GM19395 (cell line): ENCODE measurements around the gene SLC16A1.
"Not testable (repeated sequence)": the region's sequence is repeated elsewhere in the genome, so short reads cannot be mapped to it uniquely, and the experiment has no call there.

Experiments used
- ATAC-seq: cut with Tn5 transposase; IDR thresholded peaks from one replicate; pipeline ENCODE4 v1.9.1; 2021; ENCODE audit warnings: mild to moderate bottlenecking, moderate library complexity; ENCODE audit not compliant: unreplicated experiment

SLC16A1 gene, protein sequence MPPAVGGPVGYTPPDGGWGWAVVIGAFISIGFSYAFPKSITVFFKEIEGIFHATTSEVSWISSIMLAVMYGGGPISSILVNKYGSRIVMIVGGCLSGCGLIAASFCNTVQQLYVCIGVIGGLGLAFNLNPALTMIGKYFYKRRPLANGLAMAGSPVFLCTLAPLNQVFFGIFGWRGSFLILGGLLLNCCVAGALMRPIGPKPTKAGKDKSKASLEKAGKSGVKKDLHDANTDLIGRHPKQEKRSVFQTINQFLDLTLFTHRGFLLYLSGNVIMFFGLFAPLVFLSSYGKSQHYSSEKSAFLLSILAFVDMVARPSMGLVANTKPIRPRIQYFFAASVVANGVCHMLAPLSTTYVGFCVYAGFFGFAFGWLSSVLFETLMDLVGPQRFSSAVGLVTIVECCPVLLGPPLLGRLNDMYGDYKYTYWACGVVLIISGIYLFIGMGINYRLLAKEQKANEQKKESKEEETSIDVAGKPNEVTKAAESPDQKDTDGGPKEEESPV

GRCh38 chr1:112955773-112956543 is at the start of gene SLC16A1:
Gene SLC16A1, minus strand, starts transcription at chr1:112956196. Its CDS starts 26,888 bp downstream, at chr1:112929308.
- peak; percentile 75 for ATAC-seq

DNA sequence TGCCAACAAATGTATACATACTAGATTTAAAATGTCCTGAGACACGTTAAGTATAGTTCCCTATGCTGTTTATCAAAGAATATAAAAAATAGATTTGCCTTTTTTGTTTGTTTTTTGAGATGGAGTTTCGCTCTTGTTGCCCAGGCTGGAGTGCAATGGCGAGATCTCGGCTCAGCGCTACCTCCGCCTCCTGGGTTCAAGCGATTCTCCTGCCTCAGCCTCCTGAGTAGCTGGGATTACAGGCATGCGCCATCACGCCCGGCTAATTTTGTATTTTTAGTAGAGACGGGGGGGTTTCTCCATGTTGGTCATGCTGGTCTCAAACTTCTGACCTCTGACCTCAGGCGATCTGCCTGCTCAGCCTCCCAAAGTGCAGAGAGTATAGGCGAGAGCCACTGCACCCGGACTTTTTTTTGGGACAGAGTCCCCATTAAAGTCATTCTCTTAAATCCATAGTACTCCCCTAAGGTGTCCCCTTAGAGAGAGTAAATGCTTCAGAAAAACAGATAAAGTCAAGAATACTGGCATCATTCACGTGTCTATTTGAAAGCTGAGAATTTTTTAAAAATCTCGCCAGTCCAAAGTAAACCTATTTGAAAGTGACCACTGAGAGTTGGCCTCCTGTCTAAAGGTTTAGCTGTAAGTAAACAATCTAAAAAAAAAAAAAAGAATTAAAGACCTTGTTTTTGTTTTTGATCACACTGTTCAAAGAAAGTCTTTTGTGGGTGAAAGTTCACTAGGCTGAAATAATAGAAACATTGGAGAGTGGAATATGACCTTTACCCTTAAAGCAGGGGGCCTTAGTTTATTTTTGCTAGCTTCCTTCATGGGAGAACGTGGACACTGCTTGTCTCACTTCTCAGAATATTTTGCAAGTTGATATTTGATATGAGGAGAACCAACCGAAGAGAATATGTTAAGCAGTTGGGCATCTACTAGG is 48.0 kb upstream of the SLC16A1 start:
- no peak for ATAC-seq

GRCh38 chr1:113002297-113002696 is 46.3 kb upstream of the SLC16A1 start:
- ATAC-seq = no peak

- ATAC-seq = no peak
These were observed 42.7 kb upstream of the SLC16A1 start for GRCh38 chr1:112998592-112999235.

DNA sequence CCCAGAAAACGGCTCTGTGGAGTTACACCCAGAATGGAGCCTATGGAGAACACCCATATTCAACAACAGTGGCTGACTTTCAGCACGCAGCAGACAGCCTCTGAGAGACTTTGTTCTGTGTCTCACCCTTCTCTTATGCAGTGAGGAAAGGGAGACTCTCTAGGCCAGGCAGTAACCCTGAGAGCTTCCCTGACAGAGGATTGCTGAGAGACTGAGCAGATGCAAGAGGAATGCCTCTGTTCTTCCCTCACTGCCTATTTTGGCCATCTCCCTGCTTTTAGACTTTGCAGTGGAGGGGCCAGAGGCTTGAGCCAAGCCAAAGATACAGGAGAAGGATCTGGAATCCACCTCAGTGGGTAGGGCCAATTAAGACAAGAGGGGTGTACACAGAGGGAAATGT is 41.8 kb upstream of the SLC16A1 start:
- no peak for ATAC-seq

GRCh38 chr1:112995890-112996289 is 39.9 kb upstream of the SLC16A1 start:
- no peak for ATAC-seq

DNA sequence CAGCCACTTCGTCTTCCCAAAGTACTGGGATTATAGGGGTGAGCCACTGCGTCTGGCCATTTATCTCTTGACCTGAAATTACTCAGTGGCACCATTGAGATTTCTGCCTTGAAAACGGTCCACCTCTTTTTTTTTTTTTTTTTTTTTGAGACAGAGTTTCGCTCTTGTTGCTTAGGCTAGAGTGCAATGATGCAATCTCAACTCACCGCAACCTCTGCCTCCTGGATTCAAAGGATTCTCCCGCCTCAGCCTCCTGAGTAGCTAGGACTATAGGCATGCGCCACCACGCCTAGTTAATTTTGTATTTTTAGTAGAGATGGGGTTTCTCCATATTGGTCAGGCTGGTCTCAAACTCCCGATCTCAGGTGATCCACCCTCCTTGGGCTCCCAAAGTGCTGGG is 39.0 kb upstream of the SLC16A1 start:
- ATAC-seq = not testable (repeated sequence)

- ATAC-seq = no peak
These were observed 36.8 kb upstream of the SLC16A1 start for GRCh38 chr1:112992780-112993179.

- ATAC-seq = no peak
These were observed 35.6 kb upstream of the SLC16A1 start for GRCh38 chr1:112991402-112992120.

GRCh38 chr1:112990271-112990670 is 34.3 kb upstream of the SLC16A1 start:
- no peak for ATAC-seq

DNA sequence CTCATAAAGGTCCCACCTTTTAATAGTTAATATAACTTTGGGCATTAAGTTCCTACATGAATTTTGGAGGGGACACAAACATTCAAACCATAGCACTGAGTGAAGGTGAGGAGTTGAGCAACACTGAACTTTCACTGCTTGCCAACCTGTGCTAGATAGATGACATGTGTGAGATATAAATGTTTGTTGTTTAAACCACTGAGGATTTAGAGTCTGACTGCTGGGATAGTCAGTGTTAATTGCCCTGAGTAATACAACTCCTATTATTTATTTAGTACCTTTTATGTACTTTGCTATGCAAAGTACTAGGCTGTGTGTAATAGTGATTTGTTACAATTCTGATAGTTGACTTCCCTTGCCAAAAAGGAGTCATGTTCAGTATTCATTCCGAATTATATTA is 32.4 kb upstream of the SLC16A1 start:
- no peak for ATAC-seq

DNA sequence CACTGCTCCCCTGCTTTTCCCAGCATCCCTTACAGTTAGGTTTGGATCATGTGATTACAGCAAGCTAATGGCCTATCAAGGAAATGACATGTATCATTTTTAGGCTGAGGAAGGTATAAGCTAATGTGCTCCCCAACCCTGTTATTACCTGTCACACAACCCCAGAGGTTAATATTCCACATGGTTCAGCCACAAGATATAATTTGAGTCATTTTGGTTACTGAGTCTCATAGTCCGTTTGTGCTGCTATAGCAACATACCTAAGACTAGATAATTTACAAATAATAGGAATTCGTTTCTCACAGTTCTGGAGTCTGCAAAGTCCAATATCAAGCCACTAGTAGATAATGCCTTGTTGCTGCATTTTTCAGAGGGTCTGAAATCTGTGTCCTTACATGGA is 29.1 kb upstream of the SLC16A1 start:
- ATAC-seq = peak; percentile 77

DNA sequence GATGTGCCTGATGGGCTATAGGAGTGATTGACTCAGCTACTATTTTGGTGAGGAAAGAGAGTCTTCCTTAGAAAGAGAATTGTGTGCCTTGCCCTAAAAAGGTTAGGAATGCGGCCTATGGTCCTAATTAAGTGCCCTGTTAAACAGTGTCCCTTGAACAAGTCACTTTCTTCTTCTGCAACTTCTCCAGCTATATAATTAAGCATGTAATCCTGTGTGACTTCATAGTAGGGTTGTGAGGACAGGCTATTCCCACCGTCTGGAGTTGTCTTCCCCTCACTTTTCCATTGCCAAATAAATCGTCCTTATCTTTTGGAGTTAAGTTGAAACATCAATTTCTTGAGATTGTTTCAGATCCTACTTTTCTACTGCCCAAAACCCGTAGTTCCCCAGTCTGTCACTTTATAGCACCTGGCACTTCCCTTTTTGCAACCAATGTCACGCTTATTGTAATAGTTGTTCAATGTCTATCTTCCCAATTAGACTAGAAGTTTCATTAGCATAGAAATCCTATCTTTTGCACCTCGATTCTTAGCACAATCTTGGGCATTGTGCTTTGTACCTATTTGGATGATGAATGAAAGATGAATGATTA is 27.6 kb upstream of the SLC16A1 start:
- ATAC-seq = no peak

DNA sequence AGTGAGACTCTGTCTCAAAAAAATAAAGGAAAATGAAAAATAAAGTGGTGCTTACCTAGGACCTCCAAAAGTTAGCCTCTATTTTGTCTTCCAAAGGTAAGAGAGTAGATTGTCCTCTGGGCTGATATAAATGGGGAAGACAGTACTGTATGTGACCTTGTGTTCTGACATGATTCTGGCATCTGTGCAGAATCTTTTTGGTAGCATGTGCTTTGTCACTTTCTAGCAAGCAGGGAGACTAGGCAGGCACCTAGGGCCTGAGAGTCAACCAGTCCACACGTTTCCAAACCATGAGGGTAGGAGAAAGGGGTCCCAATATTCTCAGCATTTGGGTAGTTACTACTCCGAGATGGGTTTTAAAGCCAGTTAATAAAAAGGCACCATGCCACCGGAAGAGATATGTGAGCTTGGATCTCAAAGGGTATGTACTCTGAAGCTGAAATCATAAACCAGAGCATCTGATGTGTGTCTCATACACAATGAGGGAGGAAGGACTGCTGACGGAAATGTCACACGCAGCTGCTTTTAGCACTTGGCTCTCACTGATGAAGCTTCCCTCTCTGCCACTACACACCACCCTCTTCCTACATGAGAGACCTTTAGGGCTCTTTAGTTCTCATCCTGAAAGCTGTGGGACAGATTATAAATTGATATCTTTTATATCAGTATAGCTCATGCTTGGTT is 27.0 kb upstream of the SLC16A1 start:
- ATAC-seq = no peak

DNA sequence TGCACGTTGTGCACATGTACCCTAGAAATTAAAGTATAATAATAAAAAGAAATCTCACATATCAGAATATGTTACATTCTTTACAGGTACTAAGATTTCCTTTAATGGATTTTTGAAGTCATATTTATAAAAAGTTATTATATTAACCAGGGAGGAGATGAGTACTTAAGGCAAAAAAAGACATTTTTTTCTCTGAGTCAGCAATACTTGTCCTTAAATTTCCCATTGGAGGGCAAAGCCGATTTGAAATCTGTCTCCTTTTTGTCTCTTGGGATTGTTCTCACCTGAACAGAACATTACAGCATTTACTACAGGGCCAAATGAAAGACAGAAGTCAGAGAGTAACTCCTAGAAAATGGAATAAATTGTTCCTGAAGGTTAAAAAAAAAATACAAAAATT is 26.3 kb upstream of the SLC16A1 start:
- no peak for ATAC-seq

DNA sequence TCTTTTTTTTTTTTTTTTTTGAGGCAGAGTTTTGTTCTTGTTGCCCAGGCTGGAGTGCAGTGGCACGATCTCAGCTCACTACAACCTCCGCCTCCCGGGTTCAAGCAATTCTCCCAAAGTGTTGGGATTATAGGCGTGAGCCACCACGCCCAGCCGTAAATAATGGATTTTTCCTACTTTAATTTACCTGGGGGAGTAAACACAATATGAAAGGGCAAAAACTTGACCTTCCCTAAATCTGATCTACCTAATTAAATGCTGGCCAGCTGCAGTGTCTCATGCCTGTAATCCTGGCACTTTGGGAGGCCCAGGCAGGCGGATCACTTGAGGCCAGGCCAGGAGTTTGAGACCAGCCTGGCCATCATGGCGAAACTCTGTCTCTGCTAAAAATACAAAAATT is 25.8 kb upstream of the SLC16A1 start:
- not testable (repeated sequence) for ATAC-seq

GRCh38 chr1:112981426-112981825 is 25.4 kb upstream of the SLC16A1 start:
- no peak for ATAC-seq

- ATAC-seq = no peak
These were observed 19.3 kb upstream of the SLC16A1 start for GRCh38 chr1:112975336-112975735.

GRCh38 chr1:112974646-112975045 is 18.6 kb upstream of the SLC16A1 start:
- no peak for ATAC-seq
